T-cell (primary cell): Measurements from ENCODE around the gene ATOX1. TPM values are rescaled to one million over a fixed set of nuclear protein-coding genes. Genes with fewer than 3 reads are reported as not detected.
"Not testable (repeated sequence)": the region's sequence is repeated elsewhere in the genome, so short reads cannot be mapped to it uniquely, and the experiment has no call there.

ENCODE experiments used
- ATAC-seq, 4 experiments: fragments of 200-7000 bp in 3 of 4; fragments of 150-1000 bp in 1 of 4; cut with Tn5 transposase; replicated peaks in 1 of 4; 1 replicate in 3 of 4; 2 replicates in 1 of 4; pipeline ENCODE4 v1.10.0; 2021; ENCODE audit warnings: moderate library complexity in 3 of 4, mild to moderate bottlenecking in 2 of 4, moderate number of reproducible peaks in 1 of 4
- CTCF ChIA-PET, 2 donors: fragments of 300-600 bp; sonication (Branson Sonifier 250); formaldehyde crosslinking; loops; one replicate each; lab custom pipeline; 2022; ENCODE audit warnings: antibody characterized with exemption in 2 of 2; lab: Charles Lee
- POLR2A ChIA-PET, 2 donors: fragments of 300-600 bp; sonication (Branson Sonifier 250); formaldehyde crosslinking; loops; one replicate each; lab custom pipeline; 2022; ENCODE audit warnings: antibody characterized with exemption in 2 of 2; lab: Charles Lee
- DNase-seq, 35 experiments: peaks; one replicate each; pipeline versions ENCODE4 v3.0.0 to v3.0.0-alpha.2; 2013 to 2023
- H3K27ac ChIP-seq: one replicate; pipeline ENCODE4 v1.5.1; 2013; ENCODE audit warnings: low read length
- H3K27me3 ChIP-seq, 2 experiments: replicated peaks in 1 of 2; 1 replicate in 1 of 2; 2 replicates in 1 of 2; pipeline versions ENCODE4 v1.6.1 to v1.7.0; 2013; ENCODE audit warnings: low read length in 1 of 2, mixed read lengths in 1 of 2; ENCODE audit not compliant: control insufficient read depth in 2 of 2, insufficient read depth in 2 of 2; ENCODE audit errors: extremely low read depth in 1 of 2
- H3K36me3 ChIP-seq, 2 donors: 1 replicate in 1 of 2; 2 replicates in 1 of 2; pipeline versions ENCODE4 v1.6.1 to v1.7.0; 2013; ENCODE audit warnings: low read length in 1 of 2; ENCODE audit not compliant: control insufficient read depth in 2 of 2, insufficient read depth in 1 of 2; ENCODE audit errors: extremely low read depth in 1 of 2
- H3K4me1 ChIP-seq, 2 experiments: 1 replicate in 1 of 2; 2 replicates in 1 of 2; pipeline versions ENCODE4 v1.6.1 to v1.7.0; 2013; ENCODE audit warnings: low read length in 2 of 2, mixed read lengths in 1 of 2; ENCODE audit not compliant: insufficient read depth in 2 of 2, control insufficient read depth in 1 of 2; ENCODE audit errors: extremely low read depth in 1 of 2
- H3K4me3 ChIP-seq, 2 donors: 1 replicate in 1 of 2; 2 replicates in 1 of 2; pipeline versions ENCODE4 v1.5.1 to v1.7.0; 2013; ENCODE audit warnings: mild to moderate bottlenecking in 2 of 2, low read length in 1 of 2, moderate library complexity in 1 of 2; ENCODE audit not compliant: control insufficient read depth in 1 of 2; ENCODE audit errors: extremely low read depth in 1 of 2
- H3K9me3 ChIP-seq: 2 replicates; pipeline ENCODE4 v1.7.0; 2013
- H3K27ac Mint-ChIP-seq, 2 donors: one replicate each; pipeline ENCODE4 v1.8.0; 2020 to 2021; ENCODE audit warnings: mild to moderate bottlenecking in 2 of 2, mixed read lengths in 2 of 2
- H3K27me3 Mint-ChIP-seq, 2 donors: one replicate each; pipeline ENCODE4 v1.8.0; 2021 to 2022; ENCODE audit warnings: mixed read lengths in 2 of 2
- H3K36me3 Mint-ChIP-seq: one replicate; pipeline ENCODE4 v1.8.0; 2021; ENCODE audit warnings: mixed read lengths
- H3K4me1 Mint-ChIP-seq, 3 donors: one replicate each; pipeline ENCODE4 v1.8.0; 2020 to 2022; ENCODE audit warnings: mixed read lengths in 3 of 3, mild to moderate bottlenecking in 1 of 3
- H3K4me3 Mint-ChIP-seq, 3 donors: one replicate each; pipeline ENCODE4 v1.8.0; 2020 to 2022; ENCODE audit warnings: mild to moderate bottlenecking in 3 of 3, mixed read lengths in 3 of 3, moderate library complexity in 3 of 3
- H3K9me3 Mint-ChIP-seq, 3 donors: one replicate each; pipeline ENCODE4 v1.8.0; 2020 to 2022; ENCODE audit warnings: mixed read lengths in 3 of 3
- WGBS: methylation state at CpG from one replicate; pipeline ENCODE4 v1.1.5; 2013; ENCODE audit warnings: missing lambda C conversion rate; ENCODE audit not compliant: insufficient coverage; 5-methylcytosine and 5-hydroxymethylcytosine counted together
- total RNA-seq, 35 experiments: library from RNA in 6 of 35; stranded (reverse) in 6 of 35; fragments of 120-200 nt in 1 of 35; gene quantifications; one replicate each; pipeline versions ENCODE4 v1.2.1 to v1.2.4 and lab custom pipeline; 2013 to 2026

ATOX1 gene
- total RNA-seq, 5 donors from 2014 or later (not counting 1 experiment from before 2014, with no cell fraction given) = 21.4 to 33.8 (median 30.9) TPM

- Mint-ChIP-seq H3K4me3 (no peak overlapping the region), H3K27ac (no peak overlapping the region), H3K36me3 (peaks cover 48% of the 10 kb centered on the region), H3K27me3 (no peaks in the 10 kb centered on the region), H3K9me3 (peaks cover 0 to 12% (median 12%) of the 10 kb centered on the region in 3 donors), H3K4me1 (no peaks in the 10 kb centered on the region)
- no peak for ATAC-seq
- Histone ChIP-seq H3K9me3 (no peaks in the 10 kb centered on the region), H3K36me3 (peaks cover 7 to 16% of the 10 kb centered on the region in 2 donors), H3K27ac (no peak overlapping the region), H3K4me1 (no peaks in the 10 kb centered on the region), H3K27me3 (no peaks in the 10 kb centered on the region), H3K4me3 (no peak overlapping the region)
- POLR2A ChIA-PET = no interaction called here
- DNase-seq = no peak
- 95% methylated on average over 3 of the region's 3 CpGs for WGBS
- CTCF ChIA-PET = no interaction called here
Measured at GRCh38 chr5:151734064-151734408, 24.4 kb downstream of the ATOX1 start.

- Mint-ChIP-seq H3K9me3 (peaks cover 0 to 12% (median 12%) of the 10 kb centered on the region in 3 donors), H3K4me1 (no peaks in the 10 kb centered on the region), H3K4me3 (no peak overlapping the region), H3K27ac (no peak overlapping the region), H3K27me3 (no peaks in the 10 kb centered on the region), H3K36me3 (peaks cover 47% of the 10 kb centered on the region)
- DNase-seq (no peak), ATAC-seq (no peak)
- H3K4me3 ChIP-seq = no peak overlapping the region
- no peaks in the 10 kb centered on the region for H3K9me3 ChIP-seq
- H3K36me3 ChIP-seq = peaks cover 7 to 16% of the 10 kb centered on the region in 2 donors
- H3K4me1 ChIP-seq = no peaks in the 10 kb centered on the region
- H3K27me3 ChIP-seq = no peaks in the 10 kb centered on the region
- WGBS = no CpG with 5 or more reads among the region's 9 CpGs
- CTCF ChIA-PET = no interaction called here
- POLR2A ChIA-PET = no interaction called here
- H3K27ac ChIP-seq = no peak overlapping the region
Measured at GRCh38 chr5:151733358-151734063, 24.9 kb downstream of the ATOX1 start.

- DNase-seq = no peak
- POLR2A ChIA-PET = no interaction called here
Measured at GRCh38 chr5:151730381-151730780, 28.1 kb downstream of the ATOX1 start.

GRCh38 chr5:151729597-151729996, 28.8 kb downstream of the ATOX1 start:
- H3K4me1 Mint-ChIP-seq, H3K4me3 Mint-ChIP-seq, H3K27ac Mint-ChIP-seq, H3K27ac ChIP-seq, H3K9me3 ChIP-seq, H3K27me3 ChIP-seq, H3K4me3 ChIP-seq, H3K4me1 ChIP-seq, POLR2A ChIA-PET, DNase-seq, ATAC-seq, H3K27me3 Mint-ChIP-seq, H3K36me3 ChIP-seq, CTCF ChIA-PET: not testable (repeated sequence)
- Mint-ChIP-seq H3K36me3 (peaks cover 42% of the 10 kb centered on the region), H3K9me3 (peaks cover 0 to 12% (median 12%) of the 10 kb centered on the region in 3 donors)
- 43% methylated on average over 2 of the region's 5 CpGs for WGBS

More at GRCh38 chr5:151730381-151730780, 28.1 kb downstream of the ATOX1 start:
- Histone ChIP-seq H3K36me3 (peaks cover 4 to 7% of the 10 kb centered on the region in 2 donors), H3K9me3 (no peaks in the 10 kb centered on the region), H3K4me3 (no peak overlapping the region), H3K4me1 (no peaks in the 10 kb centered on the region), H3K27ac (no peak overlapping the region), H3K27me3 (no peaks in the 10 kb centered on the region)
- Mint-ChIP-seq H3K27me3 (no peaks in the 10 kb centered on the region), H3K36me3 (peaks cover 39% of the 10 kb centered on the region), H3K9me3 (peaks cover 0 to 12% (median 12%) of the 10 kb centered on the region in 3 donors), H3K4me3 (no peak overlapping the region), H3K27ac (no peak overlapping the region), H3K4me1 (no peaks in the 10 kb centered on the region)
- 100% methylated on average over 1 of the region's 7 CpGs for WGBS
- CTCF ChIA-PET = no interaction called here
- ATAC-seq = no peak

- Mint-ChIP-seq H3K36me3 (peaks cover 14% of the 10 kb centered on the region), H3K27ac (no peak overlapping the region), H3K4me1 (peaks cover 0 to 2% (median 0%) of the 10 kb centered on the region in 3 donors), H3K9me3 (peaks cover 0 to 3% (median 3%) of the 10 kb centered on the region in 3 donors), H3K27me3 (no peaks in the 10 kb centered on the region), H3K4me3 (no peak overlapping the region)
- Histone ChIP-seq H3K27me3 (no peaks in the 10 kb centered on the region), H3K9me3 (no peaks in the 10 kb centered on the region), H3K4me1 (no peaks in the 10 kb centered on the region), H3K36me3 (no peaks in the 10 kb centered on the region), H3K27ac (no peak overlapping the region), H3K4me3 (no peak overlapping the region)
- no peak for DNase-seq
- POLR2A ChIA-PET = no interaction called here
- no peak for ATAC-seq
- CTCF ChIA-PET = no interaction called here
- 86% methylated on average over 2 of the region's 2 CpGs for WGBS
Measured at GRCh38 chr5:151724360-151724759, 34.1 kb downstream of the ATOX1 start.

GRCh38 chr5:151722546-151722945, 35.9 kb downstream of the ATOX1 start:
- ATAC-seq (no peak), DNase-seq (no peak)
- Histone ChIP-seq H3K9me3 (no peaks in the 10 kb centered on the region), H3K4me1 (no peaks in the 10 kb centered on the region), H3K27ac (no peak overlapping the region), H3K4me3 (no peak overlapping the region), H3K36me3 (no peaks in the 10 kb centered on the region), H3K27me3 (no peaks in the 10 kb centered on the region)
- peaks cover 5% of the 10 kb centered on the region for H3K36me3 Mint-ChIP-seq
- CTCF ChIA-PET = no interaction called here
- POLR2A ChIA-PET = no interaction called here
- no peaks in the 10 kb centered on the region for H3K27me3 Mint-ChIP-seq
- no peak overlapping the region for H3K27ac Mint-ChIP-seq
- H3K4me1 Mint-ChIP-seq = peaks cover 0 to 2% (median 0%) of the 10 kb centered on the region in 3 donors
- H3K4me3 Mint-ChIP-seq = no peak overlapping the region
- no peaks in the 10 kb centered on the region for H3K9me3 Mint-ChIP-seq
